HG03342 (cell line): ENCODE data around the gene SLC16A12.
"Not testable (repeated sequence)": the region's sequence is repeated elsewhere in the genome, so short reads cannot be mapped to it uniquely, and the experiment has no call there.

Experiments
- ATAC-seq: cut with Tn5 transposase; IDR thresholded peaks from one replicate; pipeline ENCODE4 v1.9.1; 2021; ENCODE audit warnings: mild to moderate bottlenecking, moderate library complexity; ENCODE audit not compliant: unreplicated experiment

SLC16A12 gene

DNA sequence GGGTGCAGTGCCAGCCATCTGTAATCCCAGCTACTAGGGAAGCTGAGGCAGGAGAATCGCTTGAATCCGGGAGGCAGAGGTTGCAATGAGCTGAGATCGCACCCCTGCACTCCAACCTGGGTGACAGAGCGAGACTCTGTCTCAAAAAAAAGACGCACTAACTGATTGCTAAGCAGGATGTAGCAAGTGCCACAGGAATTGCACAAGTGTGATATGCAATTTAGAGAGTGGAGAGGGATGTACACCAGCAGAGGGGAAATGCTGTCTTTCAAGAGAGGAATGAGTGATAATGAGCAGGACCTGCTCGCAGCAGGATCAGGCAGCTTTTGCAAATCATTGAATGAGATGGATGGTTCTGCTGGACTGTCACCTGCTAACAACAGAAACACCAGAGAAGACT, 13.3 kb upstream of the SLC16A12 start:
- no peak for ATAC-seq

DNA sequence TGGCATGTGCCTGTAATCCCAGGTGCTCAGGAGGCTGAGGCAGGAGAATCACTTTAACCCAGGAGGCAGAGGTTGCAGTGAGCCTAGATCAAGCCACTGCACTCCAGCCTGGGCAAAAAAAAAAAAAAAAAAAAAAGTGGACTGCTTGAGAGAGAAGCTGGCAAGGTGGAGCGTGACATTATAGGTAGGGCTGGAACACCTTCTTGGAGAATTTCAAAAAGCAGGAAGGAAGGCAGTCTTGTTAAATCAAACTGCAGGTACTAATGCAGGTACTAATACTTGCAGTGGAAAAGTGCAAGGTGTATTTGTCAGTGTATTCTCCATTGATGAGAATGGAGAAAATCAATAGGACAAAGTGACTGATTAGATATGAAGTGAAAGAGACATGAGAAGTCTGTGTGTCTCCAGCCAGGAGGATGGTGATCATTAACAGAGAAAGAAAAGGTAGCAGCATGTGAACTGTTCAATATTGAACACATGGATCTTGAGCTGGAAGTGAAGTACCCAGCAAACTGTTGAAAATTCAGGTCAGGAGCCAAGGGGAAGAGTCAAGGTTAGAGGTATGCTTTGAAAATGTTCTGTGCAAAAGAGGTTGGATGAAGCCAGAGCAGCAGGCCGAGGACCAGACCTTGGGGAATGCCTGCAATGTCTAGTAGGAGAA, 12.6 kb upstream of the SLC16A12 start:
- no peak for ATAC-seq

- ATAC-seq: not testable (repeated sequence)
Observed at GRCh38 chr10:89546651-89547050, 11.3 kb upstream of the SLC16A12 start.

DNA sequence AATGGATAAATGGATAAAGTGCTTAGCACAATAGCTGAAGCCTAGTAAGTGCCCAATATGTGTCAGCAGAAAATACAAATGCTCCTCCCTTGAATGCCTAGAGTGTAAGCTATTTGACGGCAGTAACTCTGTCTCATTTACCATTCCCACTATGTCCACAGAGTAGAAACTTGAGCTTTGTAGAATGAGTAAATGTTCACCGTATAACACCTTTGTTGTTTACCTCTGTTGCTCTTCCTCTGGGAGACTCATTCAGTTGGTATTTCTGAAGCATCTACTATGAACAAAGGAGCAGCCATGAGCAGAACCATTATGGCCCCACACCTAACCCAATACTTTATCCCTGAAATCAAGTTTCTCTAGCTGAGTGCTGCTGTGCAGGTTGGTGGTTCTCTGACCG, 8.4 kb upstream of the SLC16A12 start:
- ATAC-seq: no peak

DNA sequence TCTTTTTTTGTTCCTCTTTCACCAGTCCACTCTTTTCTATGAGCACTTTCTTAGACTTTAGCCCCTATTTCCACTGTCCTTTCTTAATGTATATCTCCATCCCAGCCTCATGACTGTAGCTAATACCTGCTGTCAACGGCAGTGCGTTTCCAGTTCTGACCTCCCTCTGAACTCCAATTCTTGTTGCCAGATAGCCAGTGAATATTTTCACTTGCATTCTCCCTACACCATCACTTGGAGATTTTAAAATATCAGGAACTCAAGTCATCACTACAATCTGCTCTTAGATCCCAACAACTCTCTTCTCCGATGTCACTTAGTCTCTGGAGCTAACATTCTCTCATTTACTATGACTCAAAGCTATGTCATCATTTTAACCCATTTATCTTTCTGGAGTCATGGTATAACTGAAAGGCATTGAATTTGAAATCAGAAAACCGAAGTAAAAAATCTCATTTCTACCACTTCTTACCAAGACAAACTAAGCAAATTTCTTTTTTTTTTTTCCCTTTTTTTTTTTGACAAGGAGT, 5.1 kb upstream of the SLC16A12 start:
- no peak for ATAC-seq

DNA sequence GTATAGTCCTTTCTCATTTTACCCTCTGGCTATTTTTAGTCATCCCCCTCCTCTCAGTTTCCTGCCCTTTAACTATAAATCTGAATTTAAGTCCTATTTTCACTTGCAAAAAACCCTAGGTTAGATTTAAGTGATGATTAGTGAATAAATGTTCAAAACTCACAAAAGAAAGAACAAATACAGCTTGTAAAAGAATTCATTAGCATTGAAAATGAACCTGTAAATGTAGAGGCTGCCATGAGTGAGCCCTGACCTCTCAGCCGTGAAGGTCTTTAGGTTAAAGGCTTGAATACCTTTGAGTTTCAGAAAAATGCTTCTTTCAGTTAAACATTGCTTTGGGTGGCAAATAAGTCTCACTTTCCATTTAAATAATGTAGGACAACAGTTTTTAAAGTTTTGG, 2.0 kb upstream of the SLC16A12 start:
- ATAC-seq: no peak

DNA sequence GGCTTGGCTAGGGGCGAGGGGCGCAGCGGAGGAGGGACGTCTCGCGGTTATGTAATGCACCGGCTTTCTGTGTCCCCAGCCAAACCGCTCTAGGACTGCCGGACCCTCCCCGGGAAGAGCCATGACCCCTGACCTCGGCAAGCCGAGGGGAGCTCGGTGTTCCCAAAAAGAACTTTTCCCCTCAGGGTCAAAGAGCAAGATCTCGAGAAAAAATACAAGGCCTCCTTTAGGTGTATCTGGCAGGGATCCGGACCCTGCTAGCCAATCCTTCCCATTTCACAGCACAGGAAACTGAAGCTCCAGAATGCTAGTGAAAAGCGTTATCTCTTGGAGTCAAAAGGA, 590 bp upstream of the SLC16A12 start:
- ATAC-seq: no peak

GRCh38 chr10:89534826-89535166, 598 bp downstream of the SLC16A12 start:
- ATAC-seq: no peak

DNA sequence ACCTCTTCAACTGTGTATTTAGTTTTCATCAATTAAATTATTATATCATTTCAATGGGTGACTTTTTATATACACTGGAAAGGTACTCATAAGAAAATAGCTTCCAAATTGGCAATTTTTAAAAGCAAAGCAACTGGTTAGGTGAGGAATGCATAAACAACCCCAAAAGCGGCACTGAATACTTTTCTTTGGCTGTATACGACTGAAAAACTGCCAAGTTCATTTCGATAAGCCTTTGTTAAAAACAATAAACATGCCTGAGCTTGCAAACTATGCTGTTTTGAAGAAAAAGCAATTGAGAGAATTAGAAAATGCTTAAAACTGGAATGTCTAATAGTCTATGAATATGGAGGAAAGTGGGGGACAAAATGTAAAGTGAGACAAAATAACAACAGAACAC, 2.9 kb downstream of the SLC16A12 start:
- no peak for ATAC-seq

DNA sequence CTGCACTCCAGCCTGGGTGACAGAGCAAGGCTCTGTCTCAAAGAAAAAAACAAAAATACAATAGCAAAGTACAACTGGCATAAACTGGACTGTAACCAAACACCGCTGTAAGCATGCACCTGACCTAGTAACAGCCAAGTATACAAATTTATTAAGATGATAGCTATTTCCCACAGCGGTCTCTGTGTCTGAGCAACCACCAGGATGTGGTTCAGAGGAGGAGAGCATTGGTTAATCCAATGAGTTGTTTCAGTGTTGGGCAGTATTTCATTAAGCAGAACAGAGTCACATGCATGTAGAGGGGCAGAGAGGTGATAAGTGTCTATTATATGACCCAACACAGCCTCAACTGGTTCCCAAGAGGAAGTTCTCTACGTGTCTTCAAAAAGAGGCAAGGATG, 4.0 kb downstream of the SLC16A12 start:
- no peak for ATAC-seq

DNA sequence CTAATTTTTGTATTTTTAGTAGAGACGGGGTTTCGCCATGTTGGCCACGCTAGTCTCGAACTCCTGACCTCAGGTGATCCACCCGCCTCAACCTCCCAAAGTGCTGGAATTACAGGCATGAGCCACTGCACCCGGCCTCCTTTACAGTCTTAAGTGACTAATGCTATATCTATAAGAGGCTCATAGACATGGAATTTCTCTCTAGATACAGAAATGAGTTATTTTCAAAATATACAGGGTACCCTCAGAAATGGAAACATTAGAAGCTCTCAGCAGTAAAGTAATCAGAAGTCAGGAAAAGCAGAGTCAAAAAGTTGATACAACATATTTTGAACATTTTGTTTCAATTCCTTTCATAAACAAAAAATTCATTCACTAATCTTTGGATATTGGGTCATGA, 5.7 kb downstream of the SLC16A12 start:
- ATAC-seq: not testable (repeated sequence)

GRCh38 chr10:89526358-89526757, 9.0 kb downstream of the SLC16A12 start:
- no peak for ATAC-seq

DNA sequence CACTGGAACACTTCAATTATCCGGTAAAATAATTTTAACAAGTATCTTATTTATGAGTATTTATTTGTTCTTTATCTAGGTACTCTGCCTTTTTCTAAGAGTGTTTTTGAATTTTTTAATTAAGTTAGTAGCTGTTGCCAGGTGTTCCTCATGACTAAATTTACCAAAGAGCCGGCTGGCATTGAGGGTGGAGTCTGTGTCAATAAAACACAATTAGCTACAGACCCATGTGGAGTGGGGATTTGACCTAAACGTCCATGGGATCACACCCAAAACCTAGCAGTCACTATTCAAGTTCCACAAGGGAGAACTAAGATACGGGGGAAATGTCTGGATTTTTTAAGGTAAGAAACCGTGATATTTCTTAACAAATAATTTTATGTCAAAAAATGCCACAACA, 9.8 kb downstream of the SLC16A12 start:
- ATAC-seq: no peak

GRCh38 chr10:89524279-89524678, 11.1 kb downstream of the SLC16A12 start:
- ATAC-seq: no peak

DNA sequence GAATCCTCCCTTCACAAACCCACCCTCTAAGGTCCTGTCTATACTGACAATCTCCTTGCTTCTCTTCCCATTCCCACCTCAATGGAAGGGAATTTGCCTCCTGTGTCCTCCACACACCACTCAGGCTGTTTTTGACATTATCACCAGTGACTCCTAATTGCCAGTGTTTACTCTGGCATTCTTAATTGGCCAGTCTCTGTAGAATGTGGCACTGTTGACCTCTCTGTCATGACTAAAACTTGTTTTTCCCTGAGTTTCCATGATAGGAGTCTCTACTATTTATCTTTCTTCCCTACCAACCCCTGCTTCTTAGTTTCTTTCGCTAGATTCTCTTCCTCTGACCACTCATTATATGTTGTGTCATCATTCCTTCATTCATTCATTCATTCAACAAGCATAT, 12.1 kb downstream of the SLC16A12 start:
- no peak for ATAC-seq

- no peak for ATAC-seq
Observed at GRCh38 chr10:89522463-89522862, 12.9 kb downstream of the SLC16A12 start.

GRCh38 chr10:89521368-89521767, 14.0 kb downstream of the SLC16A12 start:
- ATAC-seq: no peak

DNA sequence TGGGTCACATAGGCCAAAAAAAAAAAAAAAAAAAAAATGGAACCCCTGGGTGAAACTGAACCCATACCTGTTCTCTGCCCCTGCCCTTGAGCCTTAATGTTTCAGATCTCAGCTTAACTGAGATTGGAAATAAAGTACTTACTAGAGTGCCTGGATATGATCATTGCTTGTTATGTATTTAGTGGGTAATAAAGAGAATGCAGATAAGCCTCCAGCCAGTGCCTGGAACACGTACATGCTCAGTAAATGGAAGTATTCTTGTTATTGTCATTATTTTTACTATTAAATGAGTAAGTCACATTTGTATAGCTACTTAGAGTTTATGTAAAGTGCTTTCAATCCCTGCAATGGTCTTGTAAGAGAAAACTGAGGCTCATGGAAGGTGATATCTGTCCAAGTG, 14.7 kb downstream of the SLC16A12 start:
- no peak for ATAC-seq

DNA sequence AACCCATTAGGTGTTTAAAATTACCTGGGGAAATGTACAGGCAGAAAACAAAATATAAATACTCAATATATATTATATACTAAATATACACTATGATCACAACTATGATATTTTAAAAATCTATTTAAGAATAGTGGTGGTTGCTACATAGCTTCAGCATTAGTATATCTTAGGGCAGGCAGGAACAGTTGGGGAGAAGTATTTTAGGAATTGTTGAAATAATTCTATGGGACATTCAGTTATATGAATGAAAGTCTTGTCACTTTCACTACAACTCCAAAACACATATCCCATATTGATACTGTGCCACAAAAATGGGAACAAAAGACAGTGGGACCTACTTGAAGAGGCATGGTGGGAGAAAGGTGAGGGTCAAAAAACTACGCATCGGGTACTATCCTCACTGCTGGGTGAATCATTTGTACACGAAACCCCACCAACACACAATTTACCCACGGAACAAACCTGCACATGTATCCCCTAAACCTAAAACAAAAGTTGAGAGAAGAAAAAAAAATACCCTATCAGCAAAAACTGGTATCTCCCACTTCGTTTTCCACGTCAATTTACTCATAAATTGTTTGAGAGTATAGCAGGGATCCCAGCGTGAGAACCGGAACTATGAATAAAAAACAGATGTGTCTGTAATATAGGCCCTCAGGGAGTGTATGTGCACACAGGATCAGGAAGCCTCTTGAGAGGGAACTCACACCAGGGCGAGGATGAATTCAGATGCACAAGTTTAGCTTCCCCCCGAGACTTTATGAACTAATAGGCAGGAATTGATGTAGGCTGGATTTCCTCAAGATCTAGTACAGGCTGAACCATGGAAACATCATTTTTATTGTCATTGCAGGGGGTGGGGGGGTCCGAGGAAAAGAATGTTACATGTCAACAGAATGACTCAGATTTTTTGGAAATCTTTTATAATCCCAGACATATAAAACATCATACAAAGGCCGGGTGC, 16.2 kb downstream of the SLC16A12 start:
- ATAC-seq: no peak

- ATAC-seq: no peak
Observed at GRCh38 chr10:89518108-89518507, 17.3 kb downstream of the SLC16A12 start.

DNA sequence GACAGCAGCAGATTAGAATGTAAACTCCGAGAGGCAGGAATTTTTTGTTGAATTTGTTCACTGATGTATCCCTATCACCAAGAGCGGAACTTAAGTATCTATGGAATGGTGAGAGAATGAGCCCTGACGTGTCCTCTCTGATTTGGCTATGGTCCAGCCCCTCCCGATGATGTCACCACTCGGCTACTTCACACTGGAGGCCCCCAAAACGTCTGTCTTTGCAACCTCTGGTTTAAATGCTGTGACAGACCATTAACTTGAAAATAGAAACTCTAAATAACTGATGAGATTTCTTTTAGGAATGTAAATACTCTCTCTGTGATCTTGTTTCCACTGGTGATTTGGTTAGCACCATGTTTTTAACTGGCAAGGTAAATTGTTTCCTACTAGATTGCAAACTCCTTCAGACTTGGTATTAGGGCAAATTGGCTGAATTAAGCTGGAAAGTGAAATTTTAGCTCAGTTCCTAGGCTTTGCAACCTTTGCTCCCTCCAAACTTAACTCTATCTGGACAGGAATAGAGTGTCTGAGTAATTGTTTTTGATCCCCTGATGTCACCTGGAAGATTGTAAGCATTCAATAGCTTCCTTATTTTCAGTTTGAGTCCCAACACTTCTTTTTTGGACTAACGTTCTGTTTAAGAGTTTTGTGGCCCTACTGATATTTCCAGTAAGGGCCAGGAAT, 19.1 kb downstream of the SLC16A12 start:
- ATAC-seq: no peak
